HEK293 (cell line): Measurements from ENCODE around the gene CHST12.

Experiments used
- GLIS2 ChIP-seq: fragments of 450-650 bp; formaldehyde crosslinking; IDR thresholded peaks from 2 replicates; pipeline ENCODE4 v1.5.1; 2016; ENCODE audit warnings: missing biosample characterization, missing genetic modification characterization
- PBX3 ChIP-seq: sonication (generic); formaldehyde crosslinking; IDR thresholded peaks from 2 replicates; pipeline ENCODE4 v1.8.1; 2022; ENCODE audit warnings: mild to moderate bottlenecking, moderate library complexity, missing genetic modification reagents
- REST ChIP-seq: fragments of 450-650 bp; formaldehyde crosslinking; IDR thresholded peaks from 2 replicates; pipeline ENCODE4 v1.5.1; 2016; ENCODE audit warnings: missing biosample characterization, missing genetic modification characterization
- YY2 ChIP-seq: fragments of 450-650 bp; formaldehyde crosslinking; IDR thresholded peaks from 2 replicates; pipeline ENCODE4 v1.5.1; 2016; ENCODE audit warnings: missing biosample characterization, missing genetic modification characterization
- ZNF10 ChIP-seq: fragments of 450-650 bp; formaldehyde crosslinking; IDR thresholded peaks from 2 replicates; pipeline ENCODE4 v1.5.1; 2017; ENCODE audit warnings: missing biosample characterization, missing genetic modification characterization
- ZNF221 ChIP-seq: fragments of 450-650 bp; formaldehyde crosslinking; IDR thresholded peaks from 2 replicates; pipeline ENCODE4 v1.5.1; 2017; ENCODE audit warnings: missing biosample characterization, missing genetic modification characterization, borderline replicate concordance
- ZNF274 ChIP-seq, 2 experiments: fragments of 200-500 bp in 1 of 2; fragments of 450-650 bp in 1 of 2; sonication (Bioruptor generic) in 1 of 2; formaldehyde crosslinking in 1 of 2; IDR thresholded peaks; 2 replicates each; pipeline versions ENCODE4 v1.5.1 to v1.6.1; 2014 to 2016; ENCODE audit warnings: borderline replicate concordance in 1 of 2, inconsistent platforms in 1 of 2, low read length in 1 of 2, missing biosample characterization in 1 of 2, missing genetic modification characterization in 1 of 2
- ZNF37A ChIP-seq: fragments of 450-650 bp; IDR thresholded peaks from 2 replicates; pipeline ENCODE4 v1.5.1; 2018; ENCODE audit warnings: missing biosample characterization, missing genetic modification characterization
- ZNF747 ChIP-seq: fragments of 450-650 bp; formaldehyde crosslinking; IDR thresholded peaks from 2 replicates; pipeline ENCODE4 v1.5.1; 2016; ENCODE audit warnings: missing biosample characterization, missing genetic modification characterization
- TF ChIP-seq, protein P1 (sequence below): fragments of 450-650 bp; formaldehyde crosslinking; IDR thresholded peaks from 2 replicates; pipeline ENCODE4 v1.5.1; 2016; ENCODE audit warnings: missing biosample characterization, missing genetic modification characterization
- TF ChIP-seq, protein P2 (sequence below): fragments of 450-650 bp; formaldehyde crosslinking; IDR thresholded peaks from 2 replicates; pipeline ENCODE4 v1.5.1; 2016; ENCODE audit warnings: missing biosample characterization, missing genetic modification characterization, borderline replicate concordance
- TF ChIP-seq, protein P3 (sequence below): fragments of 450-650 bp; IDR thresholded peaks from 2 replicates; pipeline ENCODE4 v1.5.1; 2018; ENCODE audit warnings: missing biosample characterization, missing genetic modification characterization
- TF ChIP-seq, protein P4 (sequence below): fragments of 450-650 bp; formaldehyde crosslinking; conservative IDR thresholded peaks from 2 replicates; pipeline ENCODE4 v1.5.1; 2016; ENCODE audit warnings: low read depth, missing biosample characterization, missing genetic modification characterization
- TF ChIP-seq, protein P5 (sequence below): fragments of 450-650 bp; formaldehyde crosslinking; IDR thresholded peaks from 2 replicates; pipeline ENCODE4 v1.5.1; 2016; ENCODE audit warnings: missing biosample characterization, missing genetic modification characterization

GRCh38 chr7:2380461-2380860 is 22.9 kb upstream of the CHST12 start:
- TF ChIP-seq ZNF10 (tag by site-specific recombination) (no peak), YY2 (no peak), REST (no peak), ZNF37A (tag by site-specific recombination) (no peak), ZNF221 (tag by site-specific recombination) (no peak), ZNF747 (tag by site-specific recombination) (no peak), PBX3 (CRISPR knock-in tag) (no peak), ZNF274 (IDR thresholded peaks at IDR 0.05; ENCODE audit: low read length) (no peak), ZNF274 (tag by site-specific recombination; IDR thresholded peaks at IDR 0.05; ENCODE audit: borderline replicate concordance) (no peak), GLIS2 (tag by site-specific recombination) (no peak)
- TF ChIP-seq, protein P1, sequence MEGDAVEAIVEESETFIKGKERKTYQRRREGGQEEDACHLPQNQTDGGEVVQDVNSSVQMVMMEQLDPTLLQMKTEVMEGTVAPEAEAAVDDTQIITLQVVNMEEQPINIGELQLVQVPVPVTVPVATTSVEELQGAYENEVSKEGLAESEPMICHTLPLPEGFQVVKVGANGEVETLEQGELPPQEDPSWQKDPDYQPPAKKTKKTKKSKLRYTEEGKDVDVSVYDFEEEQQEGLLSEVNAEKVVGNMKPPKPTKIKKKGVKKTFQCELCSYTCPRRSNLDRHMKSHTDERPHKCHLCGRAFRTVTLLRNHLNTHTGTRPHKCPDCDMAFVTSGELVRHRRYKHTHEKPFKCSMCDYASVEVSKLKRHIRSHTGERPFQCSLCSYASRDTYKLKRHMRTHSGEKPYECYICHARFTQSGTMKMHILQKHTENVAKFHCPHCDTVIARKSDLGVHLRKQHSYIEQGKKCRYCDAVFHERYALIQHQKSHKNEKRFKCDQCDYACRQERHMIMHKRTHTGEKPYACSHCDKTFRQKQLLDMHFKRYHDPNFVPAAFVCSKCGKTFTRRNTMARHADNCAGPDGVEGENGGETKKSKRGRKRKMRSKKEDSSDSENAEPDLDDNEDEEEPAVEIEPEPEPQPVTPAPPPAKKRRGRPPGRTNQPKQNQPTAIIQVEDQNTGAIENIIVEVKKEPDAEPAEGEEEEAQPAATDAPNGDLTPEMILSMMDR (tag by site-specific recombination), result no peak
- TF ChIP-seq, protein P2, sequence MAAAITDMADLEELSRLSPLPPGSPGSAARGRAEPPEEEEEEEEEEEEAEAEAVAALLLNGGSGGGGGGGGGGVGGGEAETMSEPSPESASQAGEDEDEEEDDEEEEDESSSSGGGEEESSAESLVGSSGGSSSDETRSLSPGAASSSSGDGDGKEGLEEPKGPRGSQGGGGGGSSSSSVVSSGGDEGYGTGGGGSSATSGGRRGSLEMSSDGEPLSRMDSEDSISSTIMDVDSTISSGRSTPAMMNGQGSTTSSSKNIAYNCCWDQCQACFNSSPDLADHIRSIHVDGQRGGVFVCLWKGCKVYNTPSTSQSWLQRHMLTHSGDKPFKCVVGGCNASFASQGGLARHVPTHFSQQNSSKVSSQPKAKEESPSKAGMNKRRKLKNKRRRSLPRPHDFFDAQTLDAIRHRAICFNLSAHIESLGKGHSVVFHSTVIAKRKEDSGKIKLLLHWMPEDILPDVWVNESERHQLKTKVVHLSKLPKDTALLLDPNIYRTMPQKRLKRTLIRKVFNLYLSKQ (tag by site-specific recombination), result no peak
- TF ChIP-seq, protein P3, sequence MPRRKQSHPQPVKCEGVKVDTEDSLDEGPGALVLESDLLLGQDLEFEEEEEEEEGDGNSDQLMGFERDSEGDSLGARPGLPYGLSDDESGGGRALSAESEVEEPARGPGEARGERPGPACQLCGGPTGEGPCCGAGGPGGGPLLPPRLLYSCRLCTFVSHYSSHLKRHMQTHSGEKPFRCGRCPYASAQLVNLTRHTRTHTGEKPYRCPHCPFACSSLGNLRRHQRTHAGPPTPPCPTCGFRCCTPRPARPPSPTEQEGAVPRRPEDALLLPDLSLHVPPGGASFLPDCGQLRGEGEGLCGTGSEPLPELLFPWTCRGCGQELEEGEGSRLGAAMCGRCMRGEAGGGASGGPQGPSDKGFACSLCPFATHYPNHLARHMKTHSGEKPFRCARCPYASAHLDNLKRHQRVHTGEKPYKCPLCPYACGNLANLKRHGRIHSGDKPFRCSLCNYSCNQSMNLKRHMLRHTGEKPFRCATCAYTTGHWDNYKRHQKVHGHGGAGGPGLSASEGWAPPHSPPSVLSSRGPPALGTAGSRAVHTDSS (tag by site-specific recombination), result no peak
- TF ChIP-seq, protein P4, sequence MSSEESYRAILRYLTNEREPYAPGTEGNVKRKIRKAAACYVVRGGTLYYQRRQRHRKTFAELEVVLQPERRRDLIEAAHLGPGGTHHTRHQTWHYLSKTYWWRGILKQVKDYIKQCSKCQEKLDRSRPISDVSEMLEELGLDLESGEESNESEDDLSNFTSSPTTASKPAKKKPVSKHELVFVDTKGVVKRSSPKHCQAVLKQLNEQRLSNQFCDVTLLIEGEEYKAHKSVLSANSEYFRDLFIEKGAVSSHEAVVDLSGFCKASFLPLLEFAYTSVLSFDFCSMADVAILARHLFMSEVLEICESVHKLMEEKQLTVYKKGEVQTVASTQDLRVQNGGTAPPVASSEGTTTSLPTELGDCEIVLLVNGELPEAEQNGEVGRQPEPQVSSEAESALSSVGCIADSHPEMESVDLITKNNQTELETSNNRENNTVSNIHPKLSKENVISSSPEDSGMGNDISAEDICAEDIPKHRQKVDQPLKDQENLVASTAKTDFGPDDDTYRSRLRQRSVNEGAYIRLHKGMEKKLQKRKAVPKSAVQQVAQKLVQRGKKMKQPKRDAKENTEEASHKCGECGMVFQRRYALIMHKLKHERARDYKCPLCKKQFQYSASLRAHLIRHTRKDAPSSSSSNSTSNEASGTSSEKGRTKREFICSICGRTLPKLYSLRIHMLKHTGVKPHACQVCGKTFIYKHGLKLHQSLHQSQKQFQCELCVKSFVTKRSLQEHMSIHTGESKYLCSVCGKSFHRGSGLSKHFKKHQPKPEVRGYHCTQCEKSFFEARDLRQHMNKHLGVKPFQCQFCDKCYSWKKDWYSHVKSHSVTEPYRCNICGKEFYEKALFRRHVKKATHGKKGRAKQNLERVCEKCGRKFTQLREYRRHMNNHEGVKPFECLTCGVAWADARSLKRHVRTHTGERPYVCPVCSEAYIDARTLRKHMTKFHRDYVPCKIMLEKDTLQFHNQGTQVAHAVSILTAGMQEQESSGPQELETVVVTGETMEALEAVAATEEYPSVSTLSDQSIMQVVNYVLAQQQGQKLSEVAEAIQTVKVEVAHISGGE (tag by site-specific recombination), result no peak
- TF ChIP-seq, protein P5, sequence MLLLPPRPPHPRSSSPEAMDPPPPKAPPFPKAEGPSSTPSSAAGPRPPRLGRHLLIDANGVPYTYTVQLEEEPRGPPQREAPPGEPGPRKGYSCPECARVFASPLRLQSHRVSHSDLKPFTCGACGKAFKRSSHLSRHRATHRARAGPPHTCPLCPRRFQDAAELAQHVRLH, result no peak
